HCT116 (cell line): ENCODE data around the gene SPTLC3. TPM values are rescaled to one million over a fixed set of nuclear protein-coding genes. Genes with fewer than 3 reads are reported as not detected.

Experiments used
- ATAC-seq: fragments of 200-7000 bp; cut with Tn5 transposase; 2 replicates; pipeline ENCODE4 v1.9.1; 2020; ENCODE audit warnings: mild to moderate bottlenecking, moderate library complexity
- BruUV-seq: library from RNA; stranded (reverse); fragments of 400-500 nt; replicated peaks from 2 replicates; lab custom pipeline; 2021; lab: Mats Ljungman, UMichigan
- CTCF ChIA-PET: fragments of 300-600 bp; sonication (Branson Sonifier 250); formaldehyde crosslinking; loops from one replicate; lab custom pipeline; 2021; ENCODE audit warnings: antibody characterized with exemption; lab: Charles Lee
- POLR2A ChIA-PET: fragments of 300-600, 350-600 bp; sonication (Branson Sonifier 250); formaldehyde crosslinking; loops from one replicate; lab custom pipeline; 2021; ENCODE audit warnings: antibody characterized with exemption; lab: Charles Lee
- RAD21 ChIA-PET, 2 experiments: fragments of 300-600 bp; sonication (Branson Sonifier 250); formaldehyde crosslinking; loops; one replicate each; lab custom pipeline; 2023; ENCODE audit warnings: low total read pairs in 2 of 2; ENCODE audit not compliant: uncharacterized antibody in 2 of 2, unreplicated experiment in 2 of 2, low non-redundant PET in 1 of 2; lab: Charles Lee
- DNase-seq: peaks from one replicate; pipeline ENCODE4 v3.0.0-alpha.2; 2010; ENCODE audit warnings: low read depth, low spot score
- H2AFZ ChIP-seq: fragments of 200-600 bp; shearing (Covaris generic), sonication (generic); 2 replicates; pipeline ENCODE4 v1.6.1; 2017; ENCODE audit warnings: low read depth, mixed run types, mixed read lengths, antibody characterized with exemption, low read length; ENCODE audit not compliant: poor library complexity, severe bottlenecking
- H3K27ac ChIP-seq: 2 replicates; pipeline ENCODE4 v1.5.1; 2012; ENCODE audit warnings: low read depth, low read length
- H3K27me3 ChIP-seq: fragments of 200-600 bp; sonication (generic); 2 replicates; pipeline ENCODE4 v1.6.1; 2016; ENCODE audit warnings: mixed run types, low read length, mixed read lengths; ENCODE audit not compliant: insufficient read depth
- H3K36me3 ChIP-seq, 2 experiments: fragments of 200-500 bp in 1 of 2; fragments of 200-600 bp in 1 of 2; sonication (Bioruptor generic) in 1 of 2; sonication (generic) in 1 of 2; 2 replicates each; pipeline versions ENCODE4 v1.5.1 to v1.6.1; 2014 to 2016; ENCODE audit warnings: low read length in 2 of 2, inconsistent platforms in 1 of 2, mixed read lengths in 1 of 2, mixed run types in 1 of 2; ENCODE audit not compliant: insufficient read depth in 2 of 2, control insufficient read depth in 1 of 2
- H3K4me1 ChIP-seq, 2 experiments: fragments of 200-600 bp in 1 of 2; sonication (generic) in 1 of 2; 2 replicates each; pipeline versions ENCODE4 v1.5.1 to v1.6.1; 2012 to 2017; ENCODE audit warnings: low read length in 2 of 2, inconsistent platforms in 1 of 2, mild to moderate bottlenecking in 1 of 2, mixed read lengths in 1 of 2, mixed run types in 1 of 2, moderate library complexity in 1 of 2; ENCODE audit not compliant: insufficient read depth in 2 of 2, control insufficient read depth in 1 of 2
- H3K4me2 ChIP-seq: fragments of 200-600 bp; sonication (generic); 2 replicates; pipeline ENCODE4 v1.6.1; 2017; ENCODE audit warnings: mixed run types, low read length, mixed read lengths
- H3K4me3 ChIP-seq, 2 experiments: fragments of 200-600 bp in 1 of 2; sonication (generic) in 1 of 2; replicated peaks in 1 of 2; 2 replicates each; pipeline ENCODE4 v1.5.1; 2011 to 2016; ENCODE audit warnings: low read length in 2 of 2, control low read depth in 1 of 2, low read depth in 1 of 2, mild to moderate bottlenecking in 1 of 2, mixed read lengths in 1 of 2, mixed run types in 1 of 2
- H3K79me2 ChIP-seq: fragments of 200-600 bp; sonication (generic); 2 replicates; pipeline ENCODE4 v1.6.1; 2017; ENCODE audit warnings: mild to moderate bottlenecking, mixed run types, low read length, moderate library complexity, mixed read lengths; ENCODE audit not compliant: insufficient read depth
- H3K9ac ChIP-seq: fragments of 200-600 bp; sonication (generic); 2 replicates; pipeline ENCODE4 v1.6.1; 2016; ENCODE audit warnings: low read length, mixed read lengths
- H3K9me2 ChIP-seq: fragments of 200-600 bp; sonication (generic), shearing (Covaris generic); 2 replicates; pipeline ENCODE4 v1.6.1; 2017; ENCODE audit warnings: mixed run types, mild to moderate bottlenecking, moderate library complexity; ENCODE audit not compliant: insufficient read depth
- H3K9me3 ChIP-seq, 2 experiments: fragments of 200-500 bp in 1 of 2; fragments of 200-600 bp in 1 of 2; sonication (Bioruptor generic) in 1 of 2; sonication (generic) in 1 of 2; 2 replicates each; pipeline ENCODE4 v1.6.1; 2014 to 2017; ENCODE audit warnings: low read length in 2 of 2, mixed read lengths in 2 of 2, inconsistent platforms in 1 of 2, low read depth in 1 of 2, mild to moderate bottlenecking in 1 of 2, mixed run types in 1 of 2, moderate library complexity in 1 of 2; ENCODE audit not compliant: control insufficient read depth in 1 of 2, insufficient read depth in 1 of 2
- H4K20me1 ChIP-seq: fragments of 200-600 bp; sonication (generic), shearing (Covaris generic); 2 replicates; pipeline ENCODE4 v1.6.1; 2017; ENCODE audit warnings: mixed run types, mild to moderate bottlenecking, moderate library complexity; ENCODE audit not compliant: insufficient read depth
- ATF3 ChIP-seq: IDR thresholded peaks from 2 replicates; pipeline ENCODE4 v1.6.1; 2012
- CBX3 ChIP-seq: IDR thresholded peaks from 2 replicates; pipeline ENCODE4 v1.6.1; 2012; ENCODE audit warnings: low read depth
- CEBPB ChIP-seq: IDR thresholded peaks from 2 replicates; pipeline ENCODE4 v1.6.1; 2012; ENCODE audit warnings: low read depth
- CTCF ChIP-seq, 3 experiments: fragments of 200-600 bp in 1 of 3; sonication (generic) in 1 of 3; IDR thresholded peaks in 2 of 3; conservative IDR thresholded peaks in 1 of 3; 2 replicates each; pipeline ENCODE4 v1.5.1; 2012 to 2017; ENCODE audit warnings: low read depth in 2 of 3, low read length in 2 of 3, antibody characterized with exemption in 1 of 3, borderline replicate concordance in 1 of 3, control low read depth in 1 of 3, mild to moderate bottlenecking in 1 of 3, mixed read lengths in 1 of 3, mixed run types in 1 of 3, moderate library complexity in 1 of 3; ENCODE audit not compliant: insufficient read depth in 1 of 3
- EZH2 ChIP-seq: fragments of 200-600 bp; sonication (generic); IDR thresholded peaks from 2 replicates; pipeline ENCODE4 v1.6.1; 2017; ENCODE audit warnings: antibody characterized with exemption, mixed run types
- EZH2phosphoT487 ChIP-seq: fragments of 200-600 bp; IDR thresholded peaks from 2 replicates; pipeline ENCODE4 v1.6.1; 2018; ENCODE audit warnings: antibody characterized with exemption, borderline replicate concordance
- FOSL1 ChIP-seq: IDR thresholded peaks from 2 replicates; pipeline ENCODE4 v1.6.1; 2012; ENCODE audit warnings: low read depth
- RAD21 ChIP-seq: IDR thresholded peaks from 2 replicates; pipeline ENCODE4 v1.6.1; 2012; ENCODE audit warnings: low read depth, mild to moderate bottlenecking
- REST ChIP-seq: IDR thresholded peaks from 2 replicates; pipeline ENCODE4 v1.6.1; 2012; ENCODE audit warnings: low read depth
- SIN3A ChIP-seq: IDR thresholded peaks from 2 replicates; pipeline ENCODE4 v1.6.1; 2012; ENCODE audit warnings: low read depth
- SP1 ChIP-seq: IDR thresholded peaks from 2 replicates; pipeline ENCODE4 v1.6.1; 2012; ENCODE audit warnings: low read depth
- YY1 ChIP-seq: IDR thresholded peaks from 2 replicates; pipeline ENCODE4 v1.6.1; 2011; ENCODE audit warnings: low read length, low read depth, moderate library complexity, mild to moderate bottlenecking; ENCODE audit not compliant: insufficient replicate concordance; ENCODE audit errors: extremely low read depth
- ZFX ChIP-seq: fragments of 450-650 bp; IDR thresholded peaks from 2 replicates; pipeline ENCODE4 v1.6.1; 2017
- intact Hi-C: fragments of 100-400 bp; cut with micrococcal nuclease; formaldehyde crosslinking; loops from 2 replicates; pipeline ENCODE4 v1.10.0; 2022
- total RNA-seq: library from RNA; stranded (reverse); gene quantifications from one replicate; pipeline ENCODE4 v1.2.1, GENCODE V29; 2021; ENCODE audit not compliant: unreplicated experiment

SPTLC3 gene
- total RNA-seq, 1 experiment from 2014 or later = not detected

- H3K9ac ChIP-seq = no peak overlapping the region
- POLR2A ChIA-PET = no interaction called here
- H3K4me3 ChIP-seq = no peak overlapping the region
- no peak for DNase-seq
- H3K27me3 ChIP-seq = peaks cover 8% of the 10 kb centered on the region
- no peaks in the 10 kb centered on the region for H3K36me3 ChIP-seq
- ATAC-seq = no peak
- H3K9me2 ChIP-seq = no peaks in the 10 kb centered on the region
- BruUV-seq = no TSS peak
- H3K27ac ChIP-seq = no peak overlapping the region
- H3K79me2 ChIP-seq = no peaks in the 10 kb centered on the region
- H3K9me3 ChIP-seq = no peaks in the 10 kb centered on the region
- intact Hi-C loops = no loop called here
- RAD21 ChIA-PET = no interaction called here
- no peaks in the 10 kb centered on the region for H3K4me1 ChIP-seq
- no peak overlapping the region for H3K4me2 ChIP-seq
- no peak overlapping the region for H2AFZ ChIP-seq
- TF ChIP-seq CEBPB = no peak
- no peak for TF ChIP-seq REST
- no peak for TF ChIP-seq CBX3
- H4K20me1 ChIP-seq = no peaks in the 10 kb centered on the region
- CTCF ChIA-PET = no interaction called here
Measured at GRCh38 chr20:13094976-13095375, 86.2 kb downstream of the SPTLC3 start.

GRCh38 chr20:13098720-13099355 is 90.1 kb downstream of the SPTLC3 start:
- H3K79me2 ChIP-seq = no peaks in the 10 kb centered on the region
- H3K9me2 ChIP-seq = no peaks in the 10 kb centered on the region
- no peaks in the 10 kb centered on the region for H4K20me1 ChIP-seq
- BruUV-seq = no TSS peak
- H2AFZ ChIP-seq = no peak overlapping the region
- H3K27ac ChIP-seq = no peak overlapping the region
- no peak overlapping the region for H3K4me3 ChIP-seq
- no peaks in the 10 kb centered on the region for H3K36me3 ChIP-seq
- TF ChIP-seq EZH2 (no peak), CTCF (IDR thresholded peaks at IDR 0.05 in 2 of 3, conservative IDR thresholded peaks at IDR 0.05 in 1 of 3; ENCODE audit: borderline replicate concordance in 1 of 3, insufficient read depth in 1 of 3, low read depth in 2 of 3, low read length in 2 of 3) (no peak), SP1 (no peak), CEBPB (no peak), ATF3 (no peak), CBX3 (no peak), YY1 (no peak), EZH2phosphoT487 (no peak), RAD21 (no peak), FOSL1 (no peak), SIN3A (no peak), ZFX (no peak)
- intact Hi-C loops = no loop called here
- H3K4me1 ChIP-seq = no peaks in the 10 kb centered on the region
- no peak overlapping the region for H3K4me2 ChIP-seq
- no peak for ATAC-seq
- CTCF ChIA-PET = no interaction called here
- POLR2A ChIA-PET = no interaction called here
- no peak for DNase-seq
- RAD21 ChIA-PET = no interaction called here
- no peaks in the 10 kb centered on the region for H3K9me3 ChIP-seq
- H3K9ac ChIP-seq = no peak overlapping the region
- no peaks in the 10 kb centered on the region for H3K27me3 ChIP-seq
